Esophagus muscularis mucosa (tissue), 3 donors: ENCODE measurements around the gene NAB1.

Experiments
- EP300 ChIP-seq: sonication (generic); formaldehyde crosslinking; IDR thresholded peaks from one replicate; pipeline ENCODE4 v1.6.1; 2017; ENCODE audit warnings: antibody characterized with exemption
- TF ChIP-seq, protein P1 (sequence below), 3 experiments: fragments of 200-600 bp in 2 of 3; fragments of 450-650 bp in 1 of 3; sonication (generic) in 2 of 3; IDR thresholded peaks; one replicate each; pipeline ENCODE4 v1.5.1; 2017 to 2019; ENCODE audit warnings: antibody characterized with exemption in 3 of 3, mild to moderate bottlenecking in 2 of 3, moderate library complexity in 1 of 3

DNA sequence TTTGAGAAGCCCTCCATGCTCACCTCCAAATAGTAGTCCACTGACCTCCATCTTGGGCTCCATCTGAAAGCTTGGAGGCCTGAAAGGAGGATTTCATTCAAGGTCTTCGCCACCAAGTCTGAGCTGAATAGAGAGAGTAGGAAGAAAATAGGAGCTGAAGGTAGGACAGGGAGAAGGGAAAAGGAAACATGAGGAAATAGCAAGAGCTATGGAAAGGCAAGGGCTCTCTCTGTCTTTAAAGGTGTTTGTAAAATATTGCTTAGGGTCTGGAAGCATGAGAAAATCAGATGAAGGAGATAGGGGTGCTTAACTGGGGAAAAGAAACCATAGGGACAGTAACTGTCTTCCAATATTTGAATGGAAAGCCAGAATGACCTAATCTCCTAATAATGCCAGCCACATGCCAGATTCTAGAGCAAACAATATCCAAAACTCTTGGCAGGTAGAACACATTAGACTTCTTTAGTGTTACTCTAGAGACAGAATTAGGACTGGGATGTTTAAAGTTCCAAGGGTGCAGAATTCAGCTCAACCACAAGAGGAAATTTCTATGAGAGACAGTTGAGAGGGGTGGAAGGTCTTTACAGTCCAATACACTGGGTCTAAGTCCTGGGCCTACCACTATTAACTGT lies 67.4 kb downstream of the NAB1 start:
- TF ChIP-seq EP300 = no peak
- TF ChIP-seq, protein P1, sequence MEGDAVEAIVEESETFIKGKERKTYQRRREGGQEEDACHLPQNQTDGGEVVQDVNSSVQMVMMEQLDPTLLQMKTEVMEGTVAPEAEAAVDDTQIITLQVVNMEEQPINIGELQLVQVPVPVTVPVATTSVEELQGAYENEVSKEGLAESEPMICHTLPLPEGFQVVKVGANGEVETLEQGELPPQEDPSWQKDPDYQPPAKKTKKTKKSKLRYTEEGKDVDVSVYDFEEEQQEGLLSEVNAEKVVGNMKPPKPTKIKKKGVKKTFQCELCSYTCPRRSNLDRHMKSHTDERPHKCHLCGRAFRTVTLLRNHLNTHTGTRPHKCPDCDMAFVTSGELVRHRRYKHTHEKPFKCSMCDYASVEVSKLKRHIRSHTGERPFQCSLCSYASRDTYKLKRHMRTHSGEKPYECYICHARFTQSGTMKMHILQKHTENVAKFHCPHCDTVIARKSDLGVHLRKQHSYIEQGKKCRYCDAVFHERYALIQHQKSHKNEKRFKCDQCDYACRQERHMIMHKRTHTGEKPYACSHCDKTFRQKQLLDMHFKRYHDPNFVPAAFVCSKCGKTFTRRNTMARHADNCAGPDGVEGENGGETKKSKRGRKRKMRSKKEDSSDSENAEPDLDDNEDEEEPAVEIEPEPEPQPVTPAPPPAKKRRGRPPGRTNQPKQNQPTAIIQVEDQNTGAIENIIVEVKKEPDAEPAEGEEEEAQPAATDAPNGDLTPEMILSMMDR (IDR thresholded peaks at IDR 0.05) = no peak
